Bone marrow (tissue), 2 donors: Measurements from ENCODE around the gene CCDC152.
"Not testable (repeated sequence)": the region's sequence is repeated elsewhere in the genome, so short reads cannot be mapped to it uniquely, and the experiment has no call there.

Experiments
- DNase-seq, 2 donors: peaks; one replicate each; lab custom pipeline; 2025; lab: John Stamatoyannopoulos, UW

Gene CCDC152, protein sequence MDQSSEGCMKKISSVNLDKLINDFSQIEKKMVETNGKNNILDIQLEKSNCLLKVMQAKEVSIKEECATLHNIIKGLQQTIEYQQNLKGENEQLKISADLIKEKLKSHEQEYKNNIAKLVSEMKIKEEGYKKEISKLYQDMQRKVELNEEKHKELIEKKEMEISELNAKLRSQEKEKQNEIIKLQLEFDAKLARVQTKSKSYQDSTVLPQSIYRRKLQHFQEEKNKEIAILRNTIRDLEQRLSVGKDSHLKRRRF

DNA sequence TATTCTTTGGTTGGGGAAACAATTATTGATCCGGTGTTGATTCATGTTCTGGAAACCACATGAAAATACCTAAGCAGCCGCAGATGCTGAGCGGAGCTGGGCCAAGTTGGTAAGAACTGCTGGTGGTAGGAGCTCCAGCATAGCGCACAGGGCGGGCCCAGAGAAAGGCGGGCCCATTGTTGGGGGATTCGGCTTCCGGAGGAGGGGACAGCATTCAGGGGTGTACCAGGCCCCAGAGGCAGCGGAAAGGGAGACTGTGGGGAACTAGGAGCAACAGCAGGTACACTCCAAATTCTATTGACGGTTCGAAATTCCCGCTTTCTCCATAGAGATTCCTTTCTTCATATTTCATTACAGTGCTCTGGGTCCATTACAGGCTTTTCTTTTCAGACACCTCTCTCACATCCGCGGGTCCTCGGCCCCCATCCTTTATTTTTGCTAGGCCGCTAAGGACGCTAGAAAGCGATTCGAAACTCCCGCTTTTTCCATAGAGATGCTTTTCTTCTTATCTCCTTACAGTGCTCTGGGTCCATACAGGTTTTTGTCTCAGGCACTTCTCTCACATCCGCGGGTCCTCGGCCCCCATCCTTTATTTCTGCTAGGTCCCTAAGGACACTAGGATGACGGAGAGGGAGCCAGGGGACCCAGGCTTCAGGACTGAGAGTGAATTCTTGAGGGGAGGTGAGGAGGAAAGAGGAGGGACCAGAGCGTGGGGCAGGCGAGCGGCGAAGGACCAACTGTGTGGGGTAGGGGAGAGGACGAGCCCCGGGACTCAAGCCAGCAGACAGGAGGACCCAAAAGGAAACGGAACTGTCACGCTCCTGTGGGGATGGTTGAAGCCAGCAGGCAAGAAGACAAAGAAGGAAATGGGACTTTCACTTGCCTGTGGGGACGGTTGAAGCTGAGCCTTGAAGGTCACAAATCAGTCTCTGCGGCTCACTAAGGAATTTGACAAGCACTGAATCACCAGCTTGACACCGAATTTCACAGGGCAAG is at the start of gene CCDC152:
Gene CCDC152 (plus strand): TSS at position 213 of the 996 bp plus-strand sequence. CDS start 2,304 bp downstream, outside the sequence.
- no peak for DNase-seq

DNA sequence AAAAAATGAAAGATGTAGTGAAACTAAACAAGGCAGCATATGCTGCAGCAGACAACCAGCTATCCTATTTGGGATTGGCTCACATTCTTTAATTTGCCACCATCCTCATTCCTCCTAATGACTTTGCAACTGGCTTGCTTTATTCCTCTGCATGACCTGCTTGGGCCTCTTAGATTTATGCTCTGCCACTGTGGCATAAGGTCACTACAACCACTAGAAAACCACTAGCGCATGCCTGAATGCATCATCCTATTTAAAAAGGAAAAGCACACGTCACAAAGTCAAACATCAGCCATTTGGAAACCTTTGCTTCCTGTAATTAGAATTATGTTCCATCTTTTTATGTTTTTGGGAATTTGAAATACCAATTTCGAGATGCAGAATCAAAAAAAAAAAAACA is 40.8 kb upstream of the CCDC152 start:
- DNase-seq, result no peak

DNA sequence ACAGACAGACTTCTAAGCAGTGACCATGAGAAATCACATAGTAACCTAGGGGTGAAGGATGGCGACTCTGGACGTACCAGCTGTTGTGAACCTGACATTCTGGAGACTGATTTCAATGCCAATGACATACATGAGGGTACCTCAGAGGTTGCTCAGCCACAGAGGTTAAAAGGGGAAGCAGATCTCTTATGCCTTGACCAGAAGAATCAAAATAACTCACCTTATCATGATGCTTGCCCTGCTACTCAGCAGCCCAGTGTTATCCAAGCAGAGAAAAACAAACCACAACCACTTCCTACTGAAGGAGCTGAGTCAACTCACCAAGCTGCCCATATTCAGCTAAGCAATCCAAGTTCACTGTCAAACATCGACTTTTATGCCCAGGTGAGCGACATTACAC is 38.0 kb upstream of the CCDC152 start:
- DNase-seq, result no peak

DNA sequence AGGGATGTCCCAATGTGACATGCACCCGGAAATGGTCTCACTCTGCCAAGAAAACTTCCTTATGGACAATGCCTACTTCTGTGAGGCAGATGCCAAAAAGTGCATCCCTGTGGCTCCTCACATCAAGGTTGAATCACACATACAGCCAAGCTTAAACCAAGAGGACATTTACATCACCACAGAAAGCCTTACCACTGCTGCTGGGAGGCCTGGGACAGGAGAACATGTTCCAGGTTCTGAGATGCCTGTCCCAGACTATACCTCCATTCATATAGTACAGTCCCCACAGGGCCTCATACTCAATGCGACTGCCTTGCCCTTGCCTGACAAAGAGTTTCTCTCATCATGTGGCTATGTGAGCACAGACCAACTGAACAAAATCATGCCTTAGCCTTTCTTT is 37.6 kb upstream of the CCDC152 start:
- DNase-seq, result no peak

DNA sequence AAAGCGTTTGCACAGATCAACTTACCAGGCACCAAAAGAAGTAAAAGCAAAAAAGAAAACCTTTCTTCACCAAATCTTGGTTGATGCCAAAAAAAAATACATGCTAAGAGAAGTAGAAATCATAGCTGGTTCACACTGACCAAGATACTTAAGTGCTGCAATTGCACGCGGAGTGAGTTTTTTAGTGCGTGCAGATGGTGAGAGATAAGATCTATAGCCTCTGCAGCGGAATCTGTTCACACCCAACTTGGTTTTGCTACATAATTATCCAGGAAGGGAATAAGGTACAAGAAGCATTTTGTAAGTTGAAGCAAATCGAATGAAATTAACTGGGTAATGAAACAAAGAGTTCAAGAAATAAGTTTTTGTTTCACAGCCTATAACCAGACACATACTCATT is 36.4 kb upstream of the CCDC152 start:
- no peak for DNase-seq

DNA sequence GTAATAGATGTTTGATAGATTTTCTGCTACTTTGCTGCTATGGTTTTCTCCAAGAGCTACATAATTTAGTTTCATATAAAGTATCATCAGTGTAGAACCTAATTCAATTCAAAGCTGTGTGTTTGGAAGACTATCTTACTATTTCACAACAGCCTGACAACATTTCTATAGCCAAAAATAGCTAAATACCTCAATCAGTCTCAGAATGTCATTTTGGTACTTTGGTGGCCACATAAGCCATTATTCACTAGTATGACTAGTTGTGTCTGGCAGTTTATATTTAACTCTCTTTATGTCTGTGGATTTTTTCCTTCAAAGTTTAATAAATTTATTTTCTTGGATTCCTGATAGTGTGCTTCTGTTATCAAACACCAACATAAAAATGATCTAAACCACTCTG is 35.1 kb upstream of the CCDC152 start:
- DNase-seq, result no peak

DNA sequence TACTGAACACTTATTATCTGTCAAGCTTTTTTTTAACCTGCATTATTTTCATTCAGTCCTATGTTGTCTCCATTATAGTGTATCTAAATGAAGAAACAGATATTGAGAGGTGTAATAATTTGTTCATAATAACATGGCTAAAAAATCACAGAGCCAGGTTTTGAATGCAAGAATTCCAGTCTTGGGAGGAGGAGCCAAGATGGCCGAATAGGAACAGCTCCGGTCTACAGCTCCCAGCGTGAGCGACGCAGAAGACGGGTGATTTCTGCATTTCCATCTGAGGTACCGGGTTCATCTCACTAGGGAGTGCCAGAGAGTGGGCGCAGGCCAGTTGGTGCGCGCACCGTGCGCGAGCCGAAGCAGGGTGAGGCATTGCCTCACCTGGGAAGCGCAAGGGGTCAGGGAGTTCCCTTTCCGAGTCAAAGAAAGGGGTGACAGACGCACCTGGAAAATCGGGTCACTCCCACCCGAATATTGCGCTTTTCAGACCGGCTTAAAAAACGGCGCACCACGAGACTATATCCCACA is 22.0 kb upstream of the CCDC152 start:
- DNase-seq, result not testable (repeated sequence)

DNA sequence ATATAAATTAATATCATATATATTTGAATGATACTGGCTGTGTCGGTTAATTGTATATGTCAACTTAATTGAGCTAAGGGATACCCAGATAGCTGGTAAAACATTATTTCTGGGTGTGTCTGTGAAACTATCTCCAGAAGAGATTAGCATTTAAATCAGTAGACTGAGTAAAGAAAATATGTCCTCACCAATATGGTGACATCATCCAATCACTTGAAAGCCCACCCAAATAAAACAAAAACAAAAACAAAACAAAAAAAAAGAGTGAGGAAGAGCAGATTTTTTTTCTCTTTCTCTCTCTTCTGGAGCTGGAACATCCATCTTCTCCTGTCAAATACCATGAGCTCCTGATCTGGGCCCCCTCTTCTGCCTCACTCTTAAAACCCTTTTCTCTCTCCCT is 15.7 kb upstream of the CCDC152 start:
- DNase-seq, result no peak

DNA sequence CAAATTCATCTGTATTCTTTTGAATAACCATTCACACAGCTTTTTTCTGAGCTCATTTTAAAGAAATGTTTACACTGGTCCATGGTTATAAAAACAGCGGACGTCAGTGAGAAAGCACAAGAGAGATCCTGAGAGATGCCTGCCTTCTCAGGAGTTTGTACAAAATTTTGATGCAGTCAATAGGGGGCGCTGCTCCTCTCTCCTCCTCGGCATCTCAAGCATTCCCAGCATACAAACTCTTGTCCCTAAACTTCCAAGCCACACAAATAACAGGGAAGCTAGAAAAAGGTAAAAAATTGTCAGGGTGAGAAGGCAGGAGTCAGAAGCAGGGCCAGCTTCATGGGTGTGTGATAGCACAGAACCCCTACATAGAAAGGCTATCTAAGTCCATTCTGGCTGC is 11.2 kb upstream of the CCDC152 start:
- DNase-seq, result no peak

DNA sequence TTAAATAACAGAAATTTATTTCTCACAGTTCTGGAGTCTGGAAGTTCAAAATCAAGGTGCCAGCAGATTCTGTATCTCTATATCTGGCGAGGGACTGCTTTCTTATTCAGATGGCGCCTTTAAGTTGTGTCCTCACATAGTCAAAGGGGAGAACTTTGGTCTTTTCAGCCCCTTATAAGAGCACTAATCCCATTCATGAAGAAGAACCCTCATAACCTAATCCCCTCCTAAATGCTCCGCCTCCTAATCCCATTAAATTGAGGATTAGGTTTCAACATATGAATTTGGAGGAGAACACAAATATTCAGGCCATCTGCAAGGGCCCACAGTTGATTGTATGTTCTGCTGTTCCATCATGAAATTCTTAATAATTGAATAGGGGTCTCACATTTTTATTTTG is 10.8 kb upstream of the CCDC152 start:
- no peak for DNase-seq

DNA sequence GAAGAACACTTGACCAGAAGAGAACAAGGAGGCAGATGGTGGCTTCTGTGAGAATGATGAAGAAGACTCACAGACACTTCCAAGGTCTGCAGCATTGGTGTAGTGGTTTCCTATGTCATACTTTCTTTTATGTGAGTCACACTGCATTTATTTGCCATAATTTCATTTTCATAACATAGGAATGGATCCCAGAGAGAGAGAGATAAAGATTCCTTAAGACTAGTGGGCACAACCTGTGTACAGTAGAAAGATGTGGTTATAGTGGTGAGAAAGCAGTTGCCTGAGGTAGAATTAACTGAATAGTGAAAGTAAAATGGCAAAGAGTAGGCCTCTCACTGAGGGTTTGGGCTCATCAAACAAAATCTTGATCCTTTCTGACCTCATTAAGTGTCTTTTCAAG is 7.6 kb upstream of the CCDC152 start:
- DNase-seq, result no peak

DNA sequence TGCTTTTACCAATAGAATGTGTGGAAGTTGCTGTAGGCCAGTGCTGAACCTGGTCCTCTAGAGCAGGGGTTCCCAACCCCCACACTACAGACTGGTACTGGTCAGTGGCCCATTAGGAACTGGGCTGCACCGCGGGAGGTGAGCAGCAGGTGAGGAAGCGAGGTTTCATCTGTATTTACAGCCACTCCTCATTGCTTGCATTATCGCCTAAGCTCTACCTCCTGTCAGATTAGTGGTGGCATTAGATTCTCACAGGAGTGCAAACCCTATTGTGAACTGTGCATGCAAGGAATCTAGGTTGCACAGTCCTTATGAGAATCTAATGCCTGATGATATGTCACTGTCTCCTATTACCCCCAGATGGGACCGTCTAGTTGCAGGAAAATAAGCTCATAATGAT is 6.1 kb upstream of the CCDC152 start:
- DNase-seq, result no peak

DNA sequence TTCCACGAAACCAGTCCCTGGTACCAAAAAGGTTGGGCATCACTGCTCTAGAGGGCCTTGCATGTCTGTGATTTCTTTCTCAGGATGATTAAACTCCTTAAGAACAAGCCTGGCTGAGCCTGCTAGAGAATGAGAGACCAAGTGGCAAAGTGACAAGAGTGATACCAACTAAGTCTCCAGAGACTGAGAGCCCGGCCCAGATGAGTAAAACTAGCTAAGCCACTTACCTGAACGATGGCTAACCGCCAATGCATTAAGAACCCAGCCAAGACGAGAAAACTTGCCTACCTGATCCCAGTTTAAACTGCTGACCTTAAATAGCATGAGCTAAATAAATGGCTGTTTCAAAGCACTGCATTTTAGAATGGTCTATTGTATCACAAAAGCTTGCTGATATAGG is 5.6 kb upstream of the CCDC152 start:
- DNase-seq, result no peak

DNA sequence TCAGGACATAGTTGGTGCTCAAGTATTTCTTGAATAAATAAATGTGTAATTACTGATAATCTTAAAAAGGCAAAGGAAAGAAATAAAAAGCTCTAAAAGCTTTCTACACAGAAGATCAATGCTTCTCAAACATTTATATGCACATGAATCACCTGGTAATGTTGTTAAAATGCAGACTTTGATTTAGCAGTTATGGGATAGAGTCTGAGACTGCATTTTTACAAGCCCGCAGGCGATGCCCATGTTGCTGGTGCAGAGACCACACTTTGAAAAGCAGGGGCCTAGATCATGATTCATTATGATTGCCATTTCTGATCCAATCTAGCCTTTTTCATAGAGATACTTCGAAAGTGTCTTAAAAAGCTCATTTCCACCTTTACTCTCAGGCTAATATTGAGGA is 3.5 kb upstream of the CCDC152 start:
- DNase-seq, result no peak

DNA sequence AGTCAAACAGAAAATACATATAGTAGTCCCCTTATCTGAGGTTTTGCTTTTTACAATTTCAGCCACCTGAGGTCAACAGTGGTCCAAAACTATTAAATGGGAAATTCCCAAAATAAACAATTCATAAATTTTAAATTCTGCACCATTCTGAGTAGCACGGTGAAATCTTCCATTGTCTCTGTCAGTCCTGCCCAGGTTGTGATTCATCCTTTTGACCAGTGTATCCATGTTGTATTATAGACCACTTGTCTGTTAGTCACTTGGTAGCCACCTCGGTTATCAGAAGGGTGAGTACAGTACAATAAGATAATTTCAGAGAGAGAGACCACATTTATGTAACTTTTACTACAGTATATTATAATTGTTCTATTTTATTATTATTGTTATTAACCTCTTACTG is 2.8 kb downstream of the CCDC152 start:
- no peak for DNase-seq

DNA sequence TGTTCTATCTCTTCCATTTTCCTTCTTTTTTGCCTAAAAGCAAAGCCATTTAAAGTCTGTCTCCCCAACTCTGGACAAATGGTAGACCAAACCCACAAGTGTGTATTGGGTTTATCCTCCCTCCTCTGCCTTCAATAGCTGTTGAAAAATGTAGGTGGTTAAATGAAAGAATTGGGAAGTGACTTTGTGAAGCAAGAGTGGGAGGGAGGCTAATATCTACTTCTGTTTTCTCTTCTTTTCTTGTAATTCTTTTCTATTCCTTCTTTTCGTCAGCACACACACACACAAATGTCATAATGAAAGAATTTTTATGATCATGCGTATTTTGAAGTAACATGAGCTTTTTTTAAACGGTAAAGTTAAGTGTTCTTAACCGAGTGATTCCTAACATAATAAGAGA is 3.8 kb downstream of the CCDC152 start:
- no peak for DNase-seq

DNA sequence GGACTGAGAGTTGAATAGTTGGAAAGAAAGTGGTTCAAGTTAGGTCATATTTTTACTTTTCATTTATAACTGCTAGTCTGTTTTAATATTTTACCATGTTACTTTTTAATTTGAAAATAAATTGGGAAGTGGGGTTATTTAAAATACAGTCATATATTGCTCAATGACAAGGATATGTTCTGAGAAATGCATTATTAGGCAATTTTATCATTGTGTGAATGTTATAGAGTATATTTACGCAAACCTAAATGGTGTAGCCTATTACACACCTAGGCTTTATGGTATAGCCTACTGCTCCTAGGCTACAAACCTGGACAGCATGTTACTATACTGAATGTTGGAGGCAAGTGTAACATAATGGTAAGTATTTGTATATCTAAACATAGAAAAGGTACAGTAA is 5.2 kb downstream of the CCDC152 start:
- DNase-seq, result no peak

DNA sequence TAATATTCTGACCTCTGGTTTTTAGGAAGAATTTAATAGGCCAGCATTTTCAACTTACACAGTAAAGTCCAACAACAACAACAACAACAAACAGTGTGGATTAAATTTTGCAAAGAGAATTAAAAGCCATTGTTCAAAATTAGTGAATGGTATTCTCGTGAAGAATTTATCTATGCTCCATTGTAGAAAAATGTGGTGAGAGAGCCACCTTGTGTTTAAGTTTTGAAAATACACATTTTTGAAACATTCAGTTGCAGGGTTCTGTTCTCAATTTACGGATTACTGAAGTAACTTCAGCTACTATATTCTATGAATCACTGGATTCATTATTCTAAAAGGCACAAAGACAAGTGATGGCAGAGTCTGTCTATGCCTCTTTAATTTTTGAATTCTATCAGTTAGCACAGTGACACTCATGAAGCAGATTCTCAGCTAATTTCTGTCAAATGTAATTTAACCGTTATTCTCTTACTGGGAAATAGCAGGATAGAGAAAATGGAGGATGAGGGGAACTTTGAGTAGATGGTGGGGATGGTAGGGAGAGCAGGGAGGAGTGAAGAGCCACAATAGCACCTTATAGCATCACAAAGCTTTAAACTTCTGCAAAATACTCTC is 11.0 kb downstream of the CCDC152 start:
- no peak for DNase-seq

DNA sequence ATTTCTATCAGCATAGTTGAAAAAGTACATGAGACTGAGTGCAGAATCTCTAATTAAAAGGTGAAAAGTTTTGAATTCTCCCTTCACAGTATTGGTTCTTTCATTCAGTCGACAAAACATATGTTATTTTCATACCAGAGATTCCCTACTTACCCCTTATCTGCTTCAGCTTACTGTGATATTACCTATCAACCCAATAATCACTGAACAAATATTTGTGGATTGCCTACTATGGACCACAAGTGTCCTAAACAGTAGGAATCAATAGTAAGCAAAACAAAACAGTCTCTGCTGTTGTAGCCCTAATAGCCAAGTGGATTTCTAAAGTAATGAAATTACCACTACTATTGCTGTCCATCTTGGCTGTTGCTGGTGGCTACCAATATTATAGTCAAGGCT is 11.5 kb downstream of the CCDC152 start:
- DNase-seq, result no peak

DNA sequence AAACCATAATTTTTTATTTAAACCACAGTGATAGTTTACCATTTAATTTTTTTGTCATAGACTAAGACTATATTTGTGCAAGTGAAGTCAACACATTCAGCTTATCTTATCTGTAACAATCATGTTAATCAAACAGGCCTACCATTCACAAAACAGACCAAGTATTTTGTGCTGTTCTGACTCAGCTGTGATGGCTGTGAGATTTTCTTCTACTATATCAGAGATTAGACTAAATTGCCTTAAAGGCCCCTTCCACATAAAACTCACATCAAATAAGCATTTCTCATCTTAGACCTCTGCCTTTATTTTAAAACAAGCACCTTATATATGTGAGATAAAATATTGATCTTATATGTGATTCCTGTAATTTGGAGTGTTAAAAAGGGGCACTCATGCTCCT is 13.4 kb downstream of the CCDC152 start:
- no peak for DNase-seq

DNA sequence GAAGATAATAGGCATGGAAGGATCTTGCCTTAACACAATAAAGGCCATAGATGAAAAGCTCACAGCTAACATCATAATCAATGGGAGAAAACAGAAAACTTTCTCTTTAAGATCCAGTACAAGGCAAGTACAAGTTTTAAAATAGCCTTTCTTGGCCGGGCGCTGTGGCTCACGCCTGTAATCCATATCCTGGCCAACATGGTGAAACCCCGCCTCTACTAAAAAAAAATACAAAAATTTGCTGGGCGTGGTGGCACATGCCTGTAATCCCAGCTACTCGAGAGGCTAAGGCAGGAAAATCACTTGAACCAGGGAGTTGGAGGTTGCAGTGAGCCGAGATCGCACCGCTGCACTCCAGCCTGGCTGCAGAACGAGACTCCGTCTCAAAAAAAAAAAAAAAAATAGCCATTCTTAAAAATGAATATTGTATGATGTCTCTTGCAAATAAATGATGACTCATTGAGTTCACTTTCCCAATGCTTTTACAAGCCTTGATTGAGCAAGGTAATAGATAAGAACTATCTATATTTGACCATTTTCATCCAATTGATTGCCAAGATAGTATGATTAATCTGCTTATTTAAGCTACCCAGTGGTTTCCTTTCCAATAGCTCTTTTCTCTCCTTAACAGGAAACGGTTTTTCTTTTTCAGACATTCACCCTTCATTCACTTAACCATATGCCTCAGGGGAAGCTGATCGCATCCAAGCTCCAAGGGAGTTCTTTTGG is 15.8 kb downstream of the CCDC152 start:
- DNase-seq, result no peak

DNA sequence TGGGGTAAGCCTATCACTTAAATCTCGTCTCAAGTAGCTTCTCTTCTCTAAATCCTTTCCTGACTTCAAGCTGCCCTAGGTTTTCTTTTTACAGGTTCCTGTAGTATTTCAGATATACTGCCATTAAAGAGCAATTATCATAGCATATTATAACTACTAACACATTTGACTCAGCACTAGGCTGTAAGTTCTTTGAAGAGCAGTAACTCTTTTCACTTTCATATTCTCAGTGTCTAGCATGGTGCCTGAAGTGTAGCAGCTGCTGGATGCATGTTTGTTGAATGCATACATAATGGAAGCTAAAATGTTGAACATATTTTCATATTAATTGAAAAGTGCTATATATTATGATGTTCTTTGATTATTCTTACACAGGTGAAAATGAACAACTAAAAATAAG is 22.5 kb downstream of the CCDC152 start:
- no peak for DNase-seq
